Right cardiac atrium (tissue), 5 donors: ENCODE data around the gene UBE2E2. TPM values are rescaled to one million over a fixed set of nuclear protein-coding genes. Genes with fewer than 3 reads are reported as not detected.

Experiments used
- ATAC-seq, 2 donors: fragments of 200-7000 bp; cut with Tn5 transposase; one replicate each; pipeline versions ENCODE4 v1.8.0 to v1.9.1; 2020; ENCODE audit warnings: moderate library complexity in 2 of 2, mild to moderate bottlenecking in 1 of 2
- DNase-seq, 3 donors: peaks; one replicate each; pipeline ENCODE4 v3.0.0-alpha.2; 2020
- H3K27ac ChIP-seq: one replicate; pipeline ENCODE4 v1.5.1; 2013; ENCODE audit warnings: mild to moderate bottlenecking, low read length, control low read depth, moderate library complexity
- H3K27me3 ChIP-seq: one replicate; pipeline ENCODE4 v1.6.1; 2013; ENCODE audit not compliant: control insufficient read depth, insufficient read depth
- H3K4me1 ChIP-seq: one replicate; pipeline ENCODE4 v1.6.1; 2013; ENCODE audit warnings: low read length; ENCODE audit not compliant: control insufficient read depth, insufficient read depth
- H3K4me3 ChIP-seq: one replicate; pipeline ENCODE4 v1.5.1; 2013; ENCODE audit warnings: low read length, control low read depth
- H3K9me3 ChIP-seq: one replicate; pipeline ENCODE4 v1.6.1; 2013; ENCODE audit warnings: low read length; ENCODE audit not compliant: control insufficient read depth
- WGBS: extraction: QIAGEN DNeasy Blood & Tissue Kit; methylation state at CpG from one replicate; pipeline ENCODE4 v1.1.7; 2013; 5-methylcytosine and 5-hydroxymethylcytosine counted together
- intact Hi-C, 4 donors: fragments of 100-400 bp; cut with DNase I; formaldehyde crosslinking; loops; one replicate each; pipeline versions ENCODE4 v1.11.0 to v1.14.0; 2022 to 2023
- polyA plus RNA-seq: library from polyadenylated mRNA; stranded (reverse); fragments of 200-250 nt; gene quantifications from one replicate; pipeline ENCODE4 v1.2.3, GENCODE V29; 2013
- total RNA-seq, 4 donors: library from RNA; stranded (reverse); fragmentation: NEBNext Ultra II Directional; extraction: Animal tissue kit (Norgen Biotek cat#: 25700); gene quantifications; one replicate each; pipeline ENCODE4 v1.2.1, GENCODE V29; 2021
- donor health status: healthy with polysubstance abuse.
- donor health status: DM: no; HTN: yes; CAD: no.
- donor health status: DM: no; HTN: no; CAD: no.
- donor health status: DM: no; HTN: yes; CAD: no; lungs with severe emphysema.
- donor health status: DM: yes; HTN: yes; CAD: no.

The UBE2E2 gene
- total and polyA plus RNA-seq, 5 donors: 32.3 to 49.2 (median 45.2) TPM

- ATAC-seq: no peak
- no peak for DNase-seq
- Histone ChIP-seq H3K9me3 (no peaks in the 10 kb centered on the region), H3K27ac (no peak overlapping the region), H3K4me1 (no peaks in the 10 kb centered on the region), H3K27me3 (no peaks in the 10 kb centered on the region), H3K4me3 (no peak overlapping the region)
- intact Hi-C loops: no loop called here
- WGBS: 54% methylated on average over 7 of the region's 7 CpGs
Observed at GRCh38 chr3:23276913-23277658, 74.0 kb downstream of the UBE2E2 start.

GRCh38 chr3:23277688-23278087 lies 74.6 kb downstream of the UBE2E2 start:
- ATAC-seq (no peak), DNase-seq (no peak)
- H3K9me3 ChIP-seq: no peaks in the 10 kb centered on the region
- no peaks in the 10 kb centered on the region for H3K27me3 ChIP-seq
- intact Hi-C loops: no loop called here
- WGBS: 77% methylated on average over 3 of the region's 3 CpGs
- no peaks in the 10 kb centered on the region for H3K4me1 ChIP-seq
- H3K27ac ChIP-seq: no peak overlapping the region
- H3K4me3 ChIP-seq: no peak overlapping the region

GRCh38 chr3:23283625-23284024 lies 80.5 kb downstream of the UBE2E2 start:
- no peaks in the 10 kb centered on the region for H3K4me1 ChIP-seq
- intact Hi-C loops: no loop called here
- H3K9me3 ChIP-seq: no peaks in the 10 kb centered on the region
- ATAC-seq (no peak), DNase-seq (no peak)
- no peaks in the 10 kb centered on the region for H3K27me3 ChIP-seq
- 92% methylated on average over 5 of the region's 5 CpGs for WGBS
- H3K4me3 ChIP-seq: no peak overlapping the region
- no peak overlapping the region for H3K27ac ChIP-seq

DNA sequence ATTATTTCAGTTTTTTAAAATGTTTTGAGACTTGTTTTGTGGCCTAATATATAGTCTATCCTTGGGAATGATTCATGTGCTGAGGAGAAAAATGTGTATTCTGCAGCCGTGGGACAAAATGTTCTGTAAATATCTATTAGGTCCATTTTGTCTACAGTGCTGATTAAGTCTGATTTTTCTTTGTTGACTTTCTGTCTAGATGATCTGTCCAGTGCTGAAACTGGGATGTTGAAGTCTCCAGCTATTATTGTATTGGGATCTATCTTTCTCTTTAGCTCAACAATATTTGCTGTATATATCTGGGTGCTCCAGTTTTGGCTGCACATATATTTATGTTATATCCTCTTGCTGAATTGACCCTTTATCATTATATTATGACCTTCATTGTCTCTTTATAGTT lies 85.2 kb downstream of the UBE2E2 start:
- 66% methylated on average over 1 of the region's 1 CpG for WGBS
- ATAC-seq: no peak
- no peak overlapping the region for H3K27ac ChIP-seq
- H3K4me1 ChIP-seq: no peaks in the 10 kb centered on the region
- intact Hi-C loops: no loop called here
- no peaks in the 10 kb centered on the region for H3K27me3 ChIP-seq
- H3K9me3 ChIP-seq: no peaks in the 10 kb centered on the region
- no peak for DNase-seq
- no peak overlapping the region for H3K4me3 ChIP-seq

DNA sequence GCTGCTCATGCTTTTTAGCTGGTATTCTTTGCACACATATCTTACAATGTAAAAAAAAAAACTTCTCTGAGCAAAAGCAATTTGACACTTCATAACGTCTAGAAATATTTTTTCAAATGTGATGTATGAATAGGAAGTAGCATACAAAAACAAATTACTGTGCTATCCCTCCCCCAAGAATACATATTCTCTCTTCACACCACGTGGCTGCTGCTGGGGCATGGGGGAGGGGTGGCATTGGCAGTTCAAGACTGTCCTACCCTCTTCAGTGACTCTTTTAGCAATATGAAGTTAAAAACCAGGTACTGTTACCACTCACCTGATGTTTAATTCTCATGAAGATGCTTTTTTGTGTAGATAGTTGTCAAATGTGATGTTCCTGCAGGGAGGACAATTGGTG lies 85.6 kb downstream of the UBE2E2 start:
- DNase-seq (no peak), ATAC-seq (no peak)
- H3K27me3 ChIP-seq: no peaks in the 10 kb centered on the region
- H3K27ac ChIP-seq: no peak overlapping the region
- intact Hi-C loops: no loop called here
- no peak overlapping the region for H3K4me3 ChIP-seq
- no peaks in the 10 kb centered on the region for H3K9me3 ChIP-seq
- WGBS: 35% methylated on average over 2 of the region's 2 CpGs
- no peaks in the 10 kb centered on the region for H3K4me1 ChIP-seq

DNA sequence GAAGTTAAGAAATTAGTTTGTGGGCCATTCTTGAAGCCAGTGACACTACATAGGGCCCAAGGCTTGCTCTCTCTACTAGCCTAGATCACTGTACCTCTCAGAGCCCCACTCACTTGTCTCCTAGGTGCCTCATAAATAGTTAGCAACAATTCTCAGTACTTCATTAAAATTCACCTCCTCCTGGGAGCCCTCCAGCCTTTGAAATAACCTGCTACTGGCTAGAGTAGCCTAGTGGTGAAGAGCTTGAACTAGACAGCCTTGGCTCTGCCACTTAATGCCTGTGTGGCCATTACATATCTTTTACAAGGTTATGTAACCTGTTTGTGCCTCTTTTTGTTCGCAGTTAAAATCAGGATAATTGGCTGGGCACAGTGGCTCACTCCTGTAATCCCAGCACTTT lies 89.3 kb downstream of the UBE2E2 start:
- Histone ChIP-seq H3K9me3 (no peaks in the 10 kb centered on the region), H3K27me3 (no peaks in the 10 kb centered on the region), H3K27ac (no peak overlapping the region), H3K4me3 (no peak overlapping the region), H3K4me1 (no peaks in the 10 kb centered on the region)
- no peak for ATAC-seq
- 94% methylated on average over 1 of the region's 1 CpG for WGBS
- no peak for DNase-seq
- intact Hi-C loops: no loop called here

DNA sequence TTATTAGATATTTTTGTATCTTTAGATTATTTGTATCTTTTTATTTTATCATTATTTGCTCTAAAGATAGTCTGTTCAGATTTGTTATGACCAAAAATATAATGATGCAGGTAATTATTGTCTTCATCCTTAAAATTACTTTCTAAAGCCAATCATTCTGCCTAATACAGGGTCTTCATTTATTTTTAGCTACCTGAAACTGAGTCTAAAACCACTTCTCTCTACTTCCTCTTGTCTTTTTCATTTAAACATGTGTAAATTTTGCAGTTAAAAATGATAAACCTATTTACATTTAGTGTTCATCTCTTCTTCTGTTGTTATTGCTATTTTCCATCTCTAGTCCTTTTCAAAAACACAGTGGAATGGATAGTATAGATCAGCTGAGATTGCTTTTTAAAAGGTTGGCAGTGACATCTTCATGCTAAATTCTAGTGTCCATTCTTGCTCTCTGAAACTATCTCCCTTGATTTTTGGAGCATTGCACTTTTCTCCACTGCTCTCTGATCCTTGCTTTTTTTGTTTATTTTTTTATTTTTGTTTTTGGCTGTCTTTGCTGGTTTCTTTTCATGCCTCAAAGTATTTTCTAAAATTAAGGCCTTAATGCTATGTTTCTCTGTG lies 91.8 kb downstream of the UBE2E2 start:
- Histone ChIP-seq H3K9me3 (no peaks in the 10 kb centered on the region), H3K4me1 (no peaks in the 10 kb centered on the region), H3K27me3 (no peaks in the 10 kb centered on the region), H3K27ac (no peak overlapping the region), H3K4me3 (no peak overlapping the region)
- no peak for ATAC-seq
- no peak for DNase-seq
- intact Hi-C loops: no loop called here

DNA sequence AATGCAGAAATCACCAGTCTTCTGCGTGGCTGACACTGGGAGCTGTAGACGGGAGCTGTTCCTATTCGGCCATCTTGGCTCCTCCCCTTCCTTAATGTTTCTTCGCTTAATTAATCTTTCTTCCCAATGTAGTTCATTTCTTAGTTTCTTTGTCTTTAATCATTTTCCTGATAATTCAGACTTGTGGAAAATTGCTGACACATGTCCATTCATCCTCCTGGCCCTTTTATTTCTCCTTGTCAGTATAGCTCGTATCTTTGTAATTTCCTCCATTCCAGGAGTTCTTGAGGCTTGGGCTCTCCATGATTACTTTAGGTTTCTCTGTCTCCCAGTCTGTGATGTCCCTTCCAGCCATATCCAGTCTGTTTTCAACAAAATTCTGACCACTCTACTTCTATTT lies 98.7 kb downstream of the UBE2E2 start:
- no peak for ATAC-seq
- DNase-seq: no peak
- Histone ChIP-seq H3K4me1 (no peaks in the 10 kb centered on the region), H3K27ac (no peak overlapping the region), H3K27me3 (no peaks in the 10 kb centered on the region), H3K4me3 (no peak overlapping the region), H3K9me3 (no peaks in the 10 kb centered on the region)
- 84% methylated on average over 5 of the region's 5 CpGs for WGBS
- intact Hi-C loops: no loop called here

- H3K27ac ChIP-seq: no peak overlapping the region
- ATAC-seq (no peak), DNase-seq (no peak)
- WGBS: 100% methylated on average over 1 of the region's 1 CpG
- H3K4me3 ChIP-seq: no peak overlapping the region
- H3K4me1 ChIP-seq: no peaks in the 10 kb centered on the region
- H3K9me3 ChIP-seq: no peaks in the 10 kb centered on the region
- intact Hi-C loops: no loop called here
- no peaks in the 10 kb centered on the region for H3K27me3 ChIP-seq
Observed at GRCh38 chr3:23302271-23302670, 99.1 kb downstream of the UBE2E2 start.

- no peaks in the 10 kb centered on the region for H3K4me1 ChIP-seq
- intact Hi-C loops: no loop called here
- WGBS: 79% methylated on average over 6 of the region's 6 CpGs
- no peaks in the 10 kb centered on the region for H3K27me3 ChIP-seq
- DNase-seq: no peak
- peak in 1 of 2 donors; percentile 45 for ATAC-seq
- H3K4me3 ChIP-seq: no peak overlapping the region
- H3K9me3 ChIP-seq: no peaks in the 10 kb centered on the region
- no peak overlapping the region for H3K27ac ChIP-seq
Observed at GRCh38 chr3:23303601-23304217, 100.6 kb downstream of the UBE2E2 start.

GRCh38 chr3:23304424-23304823 lies 101.3 kb downstream of the UBE2E2 start:
- no peaks in the 10 kb centered on the region for H3K9me3 ChIP-seq
- ATAC-seq (no peak), DNase-seq (no peak)
- WGBS: 59% methylated on average over 1 of the region's 1 CpG
- H3K4me1 ChIP-seq: no peaks in the 10 kb centered on the region
- H3K27me3 ChIP-seq: no peaks in the 10 kb centered on the region
- intact Hi-C loops: no loop called here
- H3K27ac ChIP-seq: no peak overlapping the region
- no peak overlapping the region for H3K4me3 ChIP-seq
